HCT116 (cell line): Measurements from ENCODE around the gene CDH9. TPM values are rescaled to one million over a fixed set of nuclear protein-coding genes. Genes with fewer than 3 reads are reported as not detected.

Experiments used
- ATAC-seq: fragments of 200-7000 bp; cut with Tn5 transposase; 2 replicates; pipeline ENCODE4 v1.9.1; 2020; ENCODE audit warnings: mild to moderate bottlenecking, moderate library complexity
- BruUV-seq: library from RNA; stranded (reverse); fragments of 400-500 nt; replicated peaks from 2 replicates; lab custom pipeline; 2021; lab: Mats Ljungman, UMichigan
- CTCF ChIA-PET: fragments of 300-600 bp; sonication (Branson Sonifier 250); formaldehyde crosslinking; loops from one replicate; lab custom pipeline; 2021; ENCODE audit warnings: antibody characterized with exemption; lab: Charles Lee
- POLR2A ChIA-PET: fragments of 300-600, 350-600 bp; sonication (Branson Sonifier 250); formaldehyde crosslinking; loops from one replicate; lab custom pipeline; 2021; ENCODE audit warnings: antibody characterized with exemption; lab: Charles Lee
- RAD21 ChIA-PET, 2 experiments: fragments of 300-600 bp; sonication (Branson Sonifier 250); formaldehyde crosslinking; loops; one replicate each; lab custom pipeline; 2023; ENCODE audit warnings: low total read pairs in 2 of 2; ENCODE audit not compliant: uncharacterized antibody in 2 of 2, unreplicated experiment in 2 of 2, low non-redundant PET in 1 of 2; lab: Charles Lee
- DNase-seq: peaks from one replicate; pipeline ENCODE4 v3.0.0-alpha.2; 2010; ENCODE audit warnings: low read depth, low spot score
- H2AFZ ChIP-seq: fragments of 200-600 bp; shearing (Covaris generic), sonication (generic); 2 replicates; pipeline ENCODE4 v1.6.1; 2017; ENCODE audit warnings: low read depth, mixed run types, mixed read lengths, antibody characterized with exemption, low read length; ENCODE audit not compliant: poor library complexity, severe bottlenecking
- H3K27ac ChIP-seq: 2 replicates; pipeline ENCODE4 v1.5.1; 2012; ENCODE audit warnings: low read depth, low read length
- H3K27me3 ChIP-seq: fragments of 200-600 bp; sonication (generic); 2 replicates; pipeline ENCODE4 v1.6.1; 2016; ENCODE audit warnings: mixed run types, low read length, mixed read lengths; ENCODE audit not compliant: insufficient read depth
- H3K36me3 ChIP-seq, 2 experiments: fragments of 200-500 bp in 1 of 2; fragments of 200-600 bp in 1 of 2; sonication (Bioruptor generic) in 1 of 2; sonication (generic) in 1 of 2; 2 replicates each; pipeline versions ENCODE4 v1.5.1 to v1.6.1; 2014 to 2016; ENCODE audit warnings: low read length in 2 of 2, inconsistent platforms in 1 of 2, mixed read lengths in 1 of 2, mixed run types in 1 of 2; ENCODE audit not compliant: insufficient read depth in 2 of 2, control insufficient read depth in 1 of 2
- H3K4me1 ChIP-seq, 2 experiments: fragments of 200-600 bp in 1 of 2; sonication (generic) in 1 of 2; 2 replicates each; pipeline versions ENCODE4 v1.5.1 to v1.6.1; 2012 to 2017; ENCODE audit warnings: low read length in 2 of 2, inconsistent platforms in 1 of 2, mild to moderate bottlenecking in 1 of 2, mixed read lengths in 1 of 2, mixed run types in 1 of 2, moderate library complexity in 1 of 2; ENCODE audit not compliant: insufficient read depth in 2 of 2, control insufficient read depth in 1 of 2
- H3K4me2 ChIP-seq: fragments of 200-600 bp; sonication (generic); 2 replicates; pipeline ENCODE4 v1.6.1; 2017; ENCODE audit warnings: mixed run types, low read length, mixed read lengths
- H3K4me3 ChIP-seq, 2 experiments: fragments of 200-600 bp in 1 of 2; sonication (generic) in 1 of 2; replicated peaks in 1 of 2; 2 replicates each; pipeline ENCODE4 v1.5.1; 2011 to 2016; ENCODE audit warnings: low read length in 2 of 2, control low read depth in 1 of 2, low read depth in 1 of 2, mild to moderate bottlenecking in 1 of 2, mixed read lengths in 1 of 2, mixed run types in 1 of 2
- H3K79me2 ChIP-seq: fragments of 200-600 bp; sonication (generic); 2 replicates; pipeline ENCODE4 v1.6.1; 2017; ENCODE audit warnings: mild to moderate bottlenecking, mixed run types, low read length, moderate library complexity, mixed read lengths; ENCODE audit not compliant: insufficient read depth
- H3K9ac ChIP-seq: fragments of 200-600 bp; sonication (generic); 2 replicates; pipeline ENCODE4 v1.6.1; 2016; ENCODE audit warnings: low read length, mixed read lengths
- H3K9me2 ChIP-seq: fragments of 200-600 bp; sonication (generic), shearing (Covaris generic); 2 replicates; pipeline ENCODE4 v1.6.1; 2017; ENCODE audit warnings: mixed run types, mild to moderate bottlenecking, moderate library complexity; ENCODE audit not compliant: insufficient read depth
- H3K9me3 ChIP-seq, 2 experiments: fragments of 200-500 bp in 1 of 2; fragments of 200-600 bp in 1 of 2; sonication (Bioruptor generic) in 1 of 2; sonication (generic) in 1 of 2; 2 replicates each; pipeline ENCODE4 v1.6.1; 2014 to 2017; ENCODE audit warnings: low read length in 2 of 2, mixed read lengths in 2 of 2, inconsistent platforms in 1 of 2, low read depth in 1 of 2, mild to moderate bottlenecking in 1 of 2, mixed run types in 1 of 2, moderate library complexity in 1 of 2; ENCODE audit not compliant: control insufficient read depth in 1 of 2, insufficient read depth in 1 of 2
- H4K20me1 ChIP-seq: fragments of 200-600 bp; sonication (generic), shearing (Covaris generic); 2 replicates; pipeline ENCODE4 v1.6.1; 2017; ENCODE audit warnings: mixed run types, mild to moderate bottlenecking, moderate library complexity; ENCODE audit not compliant: insufficient read depth
- ATF3 ChIP-seq: IDR thresholded peaks from 2 replicates; pipeline ENCODE4 v1.6.1; 2012
- CBX3 ChIP-seq: IDR thresholded peaks from 2 replicates; pipeline ENCODE4 v1.6.1; 2012; ENCODE audit warnings: low read depth
- CEBPB ChIP-seq: IDR thresholded peaks from 2 replicates; pipeline ENCODE4 v1.6.1; 2012; ENCODE audit warnings: low read depth
- CTCF ChIP-seq, 3 experiments: fragments of 200-600 bp in 1 of 3; sonication (generic) in 1 of 3; IDR thresholded peaks in 2 of 3; conservative IDR thresholded peaks in 1 of 3; 2 replicates each; pipeline ENCODE4 v1.5.1; 2012 to 2017; ENCODE audit warnings: low read depth in 2 of 3, low read length in 2 of 3, antibody characterized with exemption in 1 of 3, borderline replicate concordance in 1 of 3, control low read depth in 1 of 3, mild to moderate bottlenecking in 1 of 3, mixed read lengths in 1 of 3, mixed run types in 1 of 3, moderate library complexity in 1 of 3; ENCODE audit not compliant: insufficient read depth in 1 of 3
- ELF1 ChIP-seq: IDR thresholded peaks from 2 replicates; pipeline ENCODE4 v1.6.1; 2012; ENCODE audit warnings: low read depth, borderline replicate concordance
- EZH2 ChIP-seq: fragments of 200-600 bp; sonication (generic); IDR thresholded peaks from 2 replicates; pipeline ENCODE4 v1.6.1; 2017; ENCODE audit warnings: antibody characterized with exemption, mixed run types
- MAX ChIP-seq: IDR thresholded peaks from 2 replicates; pipeline ENCODE4 v1.6.1; 2012
- POLR2A ChIP-seq: IDR thresholded peaks from 2 replicates; pipeline ENCODE4 v1.7.0; 2011; ENCODE audit warnings: borderline replicate concordance; ENCODE audit not compliant: insufficient read depth, insufficient read length; ENCODE audit errors: extremely low read depth
- POLR2AphosphoS5 ChIP-seq: IDR thresholded peaks from 2 replicates; pipeline ENCODE4 v1.6.1; 2011; ENCODE audit warnings: mild to moderate bottlenecking, low read depth, low read length, moderate library complexity
- RAD21 ChIP-seq: IDR thresholded peaks from 2 replicates; pipeline ENCODE4 v1.6.1; 2012; ENCODE audit warnings: low read depth, mild to moderate bottlenecking
- REST ChIP-seq: IDR thresholded peaks from 2 replicates; pipeline ENCODE4 v1.6.1; 2012; ENCODE audit warnings: low read depth
- SIN3A ChIP-seq: IDR thresholded peaks from 2 replicates; pipeline ENCODE4 v1.6.1; 2012; ENCODE audit warnings: low read depth
- SP1 ChIP-seq: IDR thresholded peaks from 2 replicates; pipeline ENCODE4 v1.6.1; 2012; ENCODE audit warnings: low read depth
- SRF ChIP-seq: IDR thresholded peaks from 2 replicates; pipeline ENCODE4 v1.6.1; 2012; ENCODE audit warnings: low read depth
- YY1 ChIP-seq: IDR thresholded peaks from 2 replicates; pipeline ENCODE4 v1.6.1; 2011; ENCODE audit warnings: low read length, low read depth, moderate library complexity, mild to moderate bottlenecking; ENCODE audit not compliant: insufficient replicate concordance; ENCODE audit errors: extremely low read depth
- ZBTB33 ChIP-seq: IDR thresholded peaks from 2 replicates; pipeline ENCODE4 v1.6.1; 2011; ENCODE audit warnings: mild to moderate bottlenecking, low read length, moderate library complexity; ENCODE audit not compliant: insufficient replicate concordance; ENCODE audit errors: extremely low read depth
- ZFX ChIP-seq: fragments of 450-650 bp; IDR thresholded peaks from 2 replicates; pipeline ENCODE4 v1.6.1; 2017
- ZNF274 ChIP-seq: fragments of 200-500 bp; sonication (Bioruptor generic); IDR thresholded peaks from 2 replicates; pipeline ENCODE4 v1.6.1; 2014; ENCODE audit warnings: mild to moderate bottlenecking, low read depth, low read length, inconsistent platforms
- intact Hi-C: fragments of 100-400 bp; cut with micrococcal nuclease; formaldehyde crosslinking; loops from 2 replicates; pipeline ENCODE4 v1.10.0; 2022
- total RNA-seq: library from RNA; stranded (reverse); gene quantifications from one replicate; pipeline ENCODE4 v1.2.1, GENCODE V29; 2021; ENCODE audit not compliant: unreplicated experiment

Gene CDH9
- total RNA-seq, 1 experiment from 2014 or later, result not detected

GRCh38 chr5:26955161-26955560 lies 83.2 kb downstream of the CDH9 start (continued):
- no peak for TF ChIP-seq ATF3

GRCh38 chr5:26948921-26949320 lies 89.5 kb downstream of the CDH9 start:
- Histone ChIP-seq H3K27me3 (no peaks in the 10 kb centered on the region), H3K4me3 (no peak overlapping the region), H3K4me2 (no peak overlapping the region), H3K36me3 (no peaks in the 10 kb centered on the region), H3K9me3 (peaks cover 9 to 25% of the 10 kb centered on the region in 2 experiments; a peak in 2 of 4 replicates), H3K9ac (no peak overlapping the region), H2AFZ (no peak overlapping the region), H3K4me1 (no peaks in the 10 kb centered on the region), H3K27ac (no peak overlapping the region), H3K9me2 (no peaks in the 10 kb centered on the region), H4K20me1 (no peaks in the 10 kb centered on the region), H3K79me2 (no peaks in the 10 kb centered on the region)
- ChIA-PET RAD21 (no interaction called here), CTCF (no interaction called here), POLR2A (no interaction called here)
- DNase-seq (no peak), ATAC-seq (no peak)
- intact Hi-C loops, result no loop called here
- no TSS peak for BruUV-seq
- TF ChIP-seq SP1 (no peak), ZFX (no peak), CBX3 (no peak), MAX (no peak), ZBTB33 (no peak), POLR2AphosphoS5 (no peak), YY1 (no peak), REST (no peak), ELF1 (no peak), CTCF (IDR thresholded peaks at IDR 0.05 in 2 of 3, conservative IDR thresholded peaks at IDR 0.05 in 1 of 3; ENCODE audit: borderline replicate concordance in 1 of 3, insufficient read depth in 1 of 3, low read depth in 2 of 3, low read length in 2 of 3) (no peak), CEBPB (no peak), SIN3A (no peak), ATF3 (no peak), EZH2 (no peak), SRF (no peak), ZNF274 (no peak), RAD21 (no peak), POLR2A (no peak)
